KMS-11 (cell line): ENCODE data around the gene VAMP1.

ENCODE experiments used
- H2AFZ ChIP-seq: fragments of 200-600 bp; sonication (generic); 2 replicates; pipeline ENCODE4 v1.6.1; 2016; ENCODE audit warnings: antibody characterized with exemption, mixed run types, low read depth
- H3K27ac ChIP-seq: fragments of 200-600 bp; sonication (generic); 2 replicates; pipeline ENCODE4 v1.6.1; 2016; ENCODE audit warnings: mild to moderate bottlenecking, mixed run types
- H3K27me3 ChIP-seq: fragments of 200-600 bp; sonication (generic); 2 replicates; pipeline ENCODE4 v1.6.1; 2017; ENCODE audit warnings: mild to moderate bottlenecking, low read depth, mixed run types, moderate library complexity; ENCODE audit not compliant: insufficient read depth
- H3K36me3 ChIP-seq: fragments of 200-600 bp; sonication (generic); 2 replicates; pipeline ENCODE4 v1.6.1; 2017; ENCODE audit warnings: mild to moderate bottlenecking, mixed run types; ENCODE audit not compliant: insufficient read depth
- H3K4me1 ChIP-seq: fragments of 200-600 bp; sonication (generic); 2 replicates; pipeline ENCODE4 v1.6.1; 2016; ENCODE audit warnings: mild to moderate bottlenecking, low read depth, mixed run types; ENCODE audit not compliant: poor library complexity, severe bottlenecking
- H3K4me2 ChIP-seq: fragments of 200-600 bp; sonication (generic); 2 replicates; pipeline ENCODE4 v1.7.0; 2016; ENCODE audit warnings: mild to moderate bottlenecking, mixed run types
- H3K4me3 ChIP-seq: fragments of 200-600 bp; sonication (generic); IDR thresholded peaks from 2 replicates; pipeline ENCODE4 v1.6.1; 2017; ENCODE audit warnings: low read depth, low read length, mixed read lengths; ENCODE audit not compliant: insufficient read depth
- H3K79me2 ChIP-seq: fragments of 200-600 bp; sonication (generic); 2 replicates; pipeline ENCODE4 v1.6.1; 2016; ENCODE audit warnings: low read depth, mixed run types; ENCODE audit not compliant: insufficient read depth
- H3K9ac ChIP-seq: fragments of 200-600 bp; sonication (generic); 2 replicates; pipeline ENCODE4 v1.6.1; 2016; ENCODE audit warnings: mild to moderate bottlenecking, mixed run types
- H4K20me1 ChIP-seq: fragments of 200-600 bp; sonication (generic); 2 replicates; pipeline ENCODE4 v1.6.1; 2016; ENCODE audit warnings: mild to moderate bottlenecking, mixed run types; ENCODE audit not compliant: insufficient read depth
- CTCF ChIP-seq: fragments of 200-600 bp; sonication (generic); conservative IDR thresholded peaks from 2 replicates; pipeline ENCODE4 v1.6.1; 2017; ENCODE audit warnings: low read depth, mild to moderate bottlenecking, antibody characterized with exemption, low read length, moderate library complexity, mixed read lengths

Gene VAMP1

GRCh38 chr12:6440391-6440790 lies 30.1 kb downstream of the VAMP1 start:
- Histone ChIP-seq H2AFZ (no peak overlapping the region), H3K79me2 (no peaks in the 10 kb centered on the region), H4K20me1 (no peaks in the 10 kb centered on the region), H3K36me3 (no peaks in the 10 kb centered on the region), H3K4me3 (no peak overlapping the region), H3K4me1 (peaks cover 35% of the 10 kb centered on the region), H3K4me2 (no peak overlapping the region), H3K9ac (no peak overlapping the region), H3K27me3 (no peaks in the 10 kb centered on the region), H3K27ac (no peak overlapping the region)
- no peak for TF ChIP-seq CTCF

GRCh38 chr12:6438345-6438744 lies 32.1 kb downstream of the VAMP1 start:
- H3K4me2 ChIP-seq: no peak overlapping the region
- no peaks in the 10 kb centered on the region for H3K27me3 ChIP-seq
- no peaks in the 10 kb centered on the region for H3K79me2 ChIP-seq
- no peak overlapping the region for H3K9ac ChIP-seq
- no peak overlapping the region for H3K4me3 ChIP-seq
- H3K4me1 ChIP-seq: peaks cover 25% of the 10 kb centered on the region
- no peak overlapping the region for H2AFZ ChIP-seq
- TF ChIP-seq CTCF: no peak
- H3K36me3 ChIP-seq: no peaks in the 10 kb centered on the region
- H3K27ac ChIP-seq: no peak overlapping the region
- H4K20me1 ChIP-seq: no peaks in the 10 kb centered on the region

- Histone ChIP-seq H3K4me1 (peaks cover 27% of the 10 kb centered on the region), H2AFZ (no peak overlapping the region), H3K27ac (no peak overlapping the region), H3K79me2 (no peaks in the 10 kb centered on the region), H3K27me3 (no peaks in the 10 kb centered on the region), H3K9ac (no peak overlapping the region), H3K4me2 (no peak overlapping the region), H3K4me3 (no peak overlapping the region), H4K20me1 (no peaks in the 10 kb centered on the region), H3K36me3 (no peaks in the 10 kb centered on the region)
- TF ChIP-seq CTCF: no peak
Measured at GRCh38 chr12:6437586-6437985, 32.9 kb downstream of the VAMP1 start.

GRCh38 chr12:6435961-6436715 lies 34.3 kb downstream of the VAMP1 start:
- no peaks in the 10 kb centered on the region for H3K79me2 ChIP-seq
- H3K27ac ChIP-seq: no peak overlapping the region
- no peak overlapping the region for H3K4me2 ChIP-seq
- TF ChIP-seq CTCF: no peak
- no peaks in the 10 kb centered on the region for H3K27me3 ChIP-seq
- H3K36me3 ChIP-seq: no peaks in the 10 kb centered on the region
- H3K9ac ChIP-seq: no peak overlapping the region
- no peak overlapping the region for H2AFZ ChIP-seq
- H3K4me1 ChIP-seq: peaks cover 40% of the 10 kb centered on the region
- H4K20me1 ChIP-seq: no peaks in the 10 kb centered on the region
- H3K4me3 ChIP-seq: no peak overlapping the region
